ENCODE results near the gene RALB.

The RALB gene, protein sequence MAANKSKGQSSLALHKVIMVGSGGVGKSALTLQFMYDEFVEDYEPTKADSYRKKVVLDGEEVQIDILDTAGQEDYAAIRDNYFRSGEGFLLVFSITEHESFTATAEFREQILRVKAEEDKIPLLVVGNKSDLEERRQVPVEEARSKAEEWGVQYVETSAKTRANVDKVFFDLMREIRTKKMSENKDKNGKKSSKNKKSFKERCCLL

DNA sequence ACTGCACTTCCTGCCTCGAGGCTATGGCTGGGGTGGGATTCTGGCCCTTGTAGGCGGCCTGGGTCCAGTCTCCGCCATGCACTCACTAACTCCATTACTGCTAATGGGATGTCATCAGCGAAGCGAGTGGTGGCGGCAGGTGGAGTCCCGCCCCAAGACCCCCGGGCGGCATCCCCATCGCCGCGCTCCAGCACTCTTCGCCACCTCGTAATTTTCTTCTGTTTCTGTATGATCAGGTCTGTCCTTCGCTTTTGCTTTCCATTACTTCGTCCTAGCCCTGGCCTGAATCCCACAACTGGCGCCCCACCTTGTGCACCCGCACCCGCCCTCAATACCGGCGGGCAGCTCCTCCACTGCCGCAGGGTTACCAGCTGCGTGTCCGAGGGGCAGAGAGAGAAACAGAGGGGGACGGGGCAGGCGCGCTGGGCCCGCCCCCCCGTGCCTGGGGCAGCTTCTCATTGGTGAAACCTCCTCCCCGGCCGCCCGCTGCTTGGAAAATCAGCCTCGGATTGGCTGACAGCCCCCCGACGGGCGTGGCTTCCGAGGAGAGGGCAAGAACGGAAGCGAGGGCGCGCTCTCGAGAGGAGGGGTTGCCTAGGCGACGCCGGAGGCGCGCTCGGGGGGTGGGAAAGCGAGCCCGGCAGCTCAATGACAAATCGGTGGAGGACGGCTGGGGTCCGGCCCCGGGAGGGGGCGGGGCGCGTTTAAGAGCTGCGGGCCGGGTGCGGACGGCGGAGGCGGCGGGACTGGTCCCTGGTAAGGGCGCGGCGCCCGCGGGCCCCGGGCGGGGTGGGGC is at the start of gene RALB:
Gene RALB (plus strand): TSS at position 628 of the 796 bp plus-strand sequence. CDS start 25,813 bp downstream, outside the sequence.
- peak; percentile 90 for DNase-seq

DNA sequence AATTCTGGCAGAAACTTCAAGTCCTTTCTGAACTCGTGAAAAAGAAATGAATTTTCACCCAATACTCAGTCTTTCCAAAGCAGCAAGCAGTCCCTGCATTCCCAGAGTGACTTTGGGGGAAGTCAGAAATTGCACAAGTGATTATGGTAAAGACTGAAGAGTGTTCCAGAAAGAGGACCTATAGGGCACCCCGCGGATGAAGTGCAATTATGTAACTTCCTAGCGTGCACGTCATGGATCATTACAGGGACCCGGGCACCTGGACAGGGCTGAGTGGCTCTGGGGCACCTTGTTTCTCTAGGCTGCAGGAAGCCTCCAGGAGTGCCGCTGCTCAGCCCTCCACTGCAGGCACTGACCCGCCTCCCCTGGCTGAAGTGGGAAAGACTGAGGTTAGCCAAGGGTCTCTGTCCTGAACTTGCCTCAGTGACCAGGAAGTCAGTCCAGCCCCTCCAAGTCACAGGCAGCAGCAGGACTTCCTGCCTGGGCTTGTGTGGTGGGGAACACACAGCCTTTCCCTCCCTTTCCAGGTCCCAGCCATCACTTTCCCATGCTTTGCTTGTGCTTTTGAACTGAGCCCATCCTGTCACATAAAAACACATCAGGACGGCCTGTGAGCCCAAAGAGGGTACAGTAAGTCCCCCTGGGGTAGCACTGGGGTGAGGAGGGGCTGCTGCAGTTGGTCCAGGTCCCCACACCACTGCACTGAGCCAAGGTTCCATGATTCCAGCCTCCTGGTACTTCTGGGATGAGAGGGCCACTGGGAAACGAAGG is 49.2 kb upstream of the RALB start:
- no peak for DNase-seq

DNA sequence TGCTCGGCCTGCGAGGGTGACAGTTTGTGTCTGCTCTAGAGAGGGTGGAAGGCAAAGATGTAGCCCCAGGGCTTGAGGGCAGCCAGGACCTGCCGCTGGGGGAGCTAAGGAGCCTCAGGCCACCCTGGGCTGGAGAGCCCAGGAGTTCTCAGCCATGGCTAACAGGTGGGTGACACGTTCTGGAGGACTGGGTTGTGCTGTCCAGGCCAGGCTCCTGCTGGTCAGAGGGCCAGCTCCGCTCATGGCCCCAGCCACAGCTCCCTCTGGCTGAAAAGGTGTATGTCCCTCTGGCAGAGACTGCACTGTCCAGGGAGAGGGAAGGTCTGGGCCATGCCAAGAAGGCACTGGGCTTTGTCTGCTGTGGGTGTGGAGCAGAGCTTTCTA is 48.6 kb upstream of the RALB start:
- DNase-seq, result no peak

DNA sequence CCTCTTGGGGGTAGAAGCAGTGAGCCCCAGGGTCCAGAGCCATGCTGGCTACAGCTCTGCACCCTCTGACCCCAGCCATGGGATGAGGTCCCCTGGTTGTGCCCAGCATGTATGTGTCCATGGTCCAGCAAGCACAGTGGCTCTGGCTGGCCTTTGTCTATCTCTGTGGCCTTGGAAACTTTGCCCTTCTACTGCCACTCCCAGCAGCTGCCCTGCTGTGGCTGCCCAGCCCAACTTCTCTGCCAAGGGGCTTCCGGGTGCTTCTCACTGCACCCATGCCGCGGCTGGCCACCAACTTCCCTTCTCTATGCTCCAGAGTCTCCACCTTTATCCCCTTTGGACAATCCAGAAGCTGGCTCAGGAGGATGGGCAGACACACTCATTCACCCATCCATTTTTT is 48.2 kb upstream of the RALB start:
- DNase-seq, result no peak

DNA sequence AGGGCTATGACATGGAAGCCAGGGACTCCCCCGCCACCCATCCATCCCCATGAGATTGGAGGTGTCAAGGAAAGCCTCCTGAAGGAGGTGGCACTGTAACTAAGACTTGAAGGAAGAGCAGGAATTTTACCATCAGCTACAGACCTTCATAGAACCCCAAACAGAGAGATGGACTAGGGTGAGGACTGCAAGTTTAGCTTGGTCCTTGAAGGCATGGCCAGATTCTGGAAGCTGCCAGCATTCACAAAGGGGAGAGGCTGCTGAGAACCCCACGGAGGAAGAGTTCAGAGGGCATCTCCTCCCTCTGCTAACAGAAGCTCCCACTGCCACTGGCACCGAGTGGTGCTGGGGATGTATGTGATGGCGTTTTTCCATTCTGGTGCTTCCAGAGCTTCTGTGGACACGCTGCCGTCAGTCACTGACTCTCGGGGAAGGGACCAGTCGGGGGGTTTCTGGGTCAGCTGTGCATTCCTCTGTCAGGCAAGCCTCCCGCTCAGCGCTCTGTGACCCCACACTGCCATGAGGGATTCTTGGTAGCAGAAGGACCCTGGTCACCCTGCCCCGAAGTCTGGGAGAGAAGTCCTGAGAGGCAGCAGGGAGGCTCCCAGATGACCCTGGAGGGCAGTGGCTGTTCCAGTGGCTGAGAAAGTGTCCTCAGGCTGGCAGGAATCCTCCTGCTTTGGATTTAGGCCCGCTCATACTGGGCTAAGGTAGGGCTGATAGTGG is 47.5 kb upstream of the RALB start:
- no peak for DNase-seq

DNA sequence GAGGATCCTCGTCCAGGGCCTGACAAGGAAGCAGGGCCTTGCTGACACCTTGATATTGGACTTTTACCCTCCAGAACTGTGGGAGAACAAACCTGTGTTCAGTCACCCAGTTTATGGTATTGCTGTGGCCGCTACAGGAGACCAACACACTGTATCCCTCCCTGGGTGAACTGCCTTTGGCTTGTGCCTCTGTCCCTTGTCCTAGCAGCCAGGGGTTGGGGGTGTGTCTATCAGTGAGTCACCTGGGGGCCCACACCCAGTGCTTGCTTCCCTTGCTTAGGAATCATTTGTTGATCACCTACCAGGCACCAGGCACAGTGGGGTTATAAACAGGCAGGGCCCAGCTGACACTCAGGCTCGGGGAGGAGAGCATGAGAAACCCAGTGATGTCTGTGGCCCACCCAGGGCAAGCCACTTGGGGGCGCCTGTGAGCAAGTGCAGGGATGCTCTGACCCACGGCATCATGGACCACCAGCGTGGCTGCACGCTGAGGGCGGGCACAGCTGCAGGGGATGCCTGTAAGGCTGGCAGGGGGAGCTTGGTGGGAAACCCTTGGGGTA is 46.5 kb upstream of the RALB start:
- no peak for DNase-seq

DNA sequence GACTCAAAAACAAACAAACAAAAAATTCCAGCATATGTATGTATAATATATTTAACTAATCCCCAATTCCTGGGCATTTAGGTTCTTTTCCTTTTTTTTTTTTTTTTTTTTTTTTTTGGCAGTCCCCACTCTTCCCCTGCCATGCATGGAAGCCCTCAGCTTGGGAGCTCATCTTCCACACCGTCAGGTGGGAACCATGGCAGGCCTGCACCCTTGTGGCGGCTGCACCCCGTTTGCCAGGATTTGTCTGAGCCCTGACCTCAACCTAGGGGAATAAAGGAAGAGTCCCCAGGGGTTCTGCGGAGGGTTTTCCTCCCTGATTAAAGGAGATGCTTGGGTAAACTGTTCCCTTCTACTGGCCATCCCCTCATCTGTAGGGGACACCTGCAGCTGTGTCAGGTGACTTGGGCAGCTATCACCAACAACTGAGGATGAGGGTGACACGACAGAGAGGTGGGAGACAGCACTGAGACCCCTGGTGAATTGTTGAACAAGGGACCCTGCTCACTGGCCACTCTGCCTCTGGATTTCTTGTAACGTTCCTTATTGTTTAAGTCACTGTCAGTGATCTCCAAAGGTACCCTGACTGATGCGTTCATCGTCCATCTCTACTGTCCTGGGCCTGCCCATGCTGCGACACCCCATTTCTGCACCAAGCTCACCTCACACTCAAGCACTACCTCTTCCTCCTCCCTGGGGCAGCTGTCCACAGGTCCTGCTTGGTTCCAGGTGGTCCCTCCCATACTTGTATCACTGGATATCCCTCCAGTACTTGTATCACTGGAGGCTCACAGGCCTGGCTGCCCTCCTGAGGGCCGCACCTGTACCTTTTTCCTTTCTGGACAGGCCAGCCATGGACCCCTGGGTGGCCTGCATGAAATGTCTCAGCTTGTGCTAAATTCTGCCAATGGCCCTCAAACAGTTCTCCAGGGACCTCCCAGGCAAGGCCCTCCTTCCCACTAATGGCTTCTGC is 44.0 kb upstream of the RALB start:
- DNase-seq, result no peak

DNA sequence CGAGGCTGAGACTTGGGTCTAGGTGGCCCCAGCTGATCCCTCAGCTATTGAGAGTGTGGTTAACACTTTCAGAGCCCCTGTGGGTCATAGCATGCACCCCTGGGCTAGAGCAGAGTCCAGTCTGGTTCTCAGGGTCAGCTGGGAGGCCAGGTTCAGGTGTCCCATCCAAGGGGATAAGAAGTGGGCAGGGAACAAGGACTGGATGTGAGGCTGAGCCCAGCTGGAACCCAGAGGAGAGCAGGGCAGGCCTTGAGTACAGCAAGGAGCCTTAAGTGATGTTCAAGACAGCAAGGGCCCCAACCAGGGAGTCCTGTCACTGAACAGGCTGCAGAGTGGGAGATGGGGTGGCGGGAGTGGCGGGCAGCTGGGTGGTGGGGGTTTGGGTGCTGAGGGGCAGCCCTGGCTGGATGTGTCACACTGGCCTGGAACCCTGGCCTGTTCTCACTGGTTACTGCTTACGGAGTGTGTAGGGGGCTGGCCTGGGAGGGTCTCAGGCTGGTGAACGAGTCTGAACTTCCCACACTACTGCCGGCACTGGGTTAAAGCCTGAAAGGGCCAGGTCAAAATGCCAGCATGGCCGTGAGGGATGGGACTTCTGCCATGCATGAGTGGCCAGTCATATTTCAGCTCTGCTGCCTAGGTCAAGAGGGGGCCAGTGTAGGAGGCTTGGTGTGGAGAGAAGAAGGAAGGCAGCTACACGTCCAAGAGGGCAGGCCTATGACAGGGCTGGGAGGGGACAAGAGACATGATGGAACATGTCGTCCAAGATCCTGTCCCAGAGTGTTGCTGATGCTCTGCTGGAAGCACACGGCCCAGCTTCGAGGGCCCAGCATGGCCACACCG is 43.0 kb upstream of the RALB start:
- no peak for DNase-seq

DNA sequence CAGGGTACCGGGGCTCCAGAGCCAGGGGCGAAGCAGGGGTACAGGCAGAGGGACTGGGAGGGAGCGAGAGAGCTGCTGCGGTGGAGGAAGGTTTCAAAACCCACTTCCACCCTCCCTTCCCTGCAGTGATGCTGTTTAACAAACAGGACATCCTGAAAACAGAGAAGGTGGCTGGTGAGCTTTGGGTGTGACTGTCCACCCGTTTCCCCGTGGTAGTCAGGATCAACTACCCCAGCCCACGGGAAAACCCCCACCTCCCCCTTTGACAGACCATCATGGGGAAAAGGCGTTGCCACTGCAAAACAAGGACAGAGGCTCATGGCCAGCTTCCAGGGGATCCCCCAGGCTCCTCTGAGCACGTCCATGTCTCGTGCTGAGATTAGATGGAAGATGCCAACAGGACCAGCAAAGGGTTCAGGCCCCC is 42.4 kb upstream of the RALB start:
- DNase-seq, result no peak

DNA sequence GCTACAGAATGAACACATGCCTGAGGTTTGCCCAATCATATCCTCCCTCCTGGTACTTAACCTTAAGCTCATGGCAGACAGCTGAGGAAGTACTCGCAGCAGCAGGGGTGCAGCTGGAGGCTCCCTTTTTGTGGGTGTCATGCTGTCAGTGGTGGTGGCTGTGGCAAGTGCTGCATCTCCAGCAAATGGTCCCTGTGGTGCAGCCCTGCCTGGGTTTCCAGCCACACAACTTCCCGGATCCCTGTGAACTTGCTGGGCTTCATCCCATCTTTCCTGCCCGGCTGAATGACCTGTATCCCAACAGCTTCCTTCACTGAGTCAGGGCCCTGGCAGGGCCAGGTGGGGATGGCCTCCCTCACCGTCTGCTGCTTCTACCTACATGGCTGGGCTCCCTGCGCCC is 34.5 kb upstream of the RALB start:
- DNase-seq, result no peak

DNA sequence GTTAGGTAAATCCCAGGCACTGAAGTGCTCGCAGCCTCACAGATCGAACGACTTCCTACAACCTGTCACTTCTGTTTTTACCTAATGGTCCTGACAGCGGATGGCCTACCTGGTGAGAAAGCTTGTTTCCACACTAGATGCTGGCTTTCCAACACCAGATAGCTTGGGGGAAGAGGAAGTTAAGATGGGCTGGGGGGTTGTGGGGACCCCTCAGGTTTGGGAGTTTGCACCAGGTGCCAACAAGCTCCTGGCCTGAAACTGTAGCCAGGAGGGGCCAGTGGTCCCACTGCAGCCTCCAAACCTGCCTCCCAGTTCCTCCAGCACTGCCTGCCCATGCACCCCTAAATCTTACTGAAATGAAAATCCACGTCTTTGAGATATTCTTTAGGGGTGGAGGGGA is 33.4 kb upstream of the RALB start:
- no peak for DNase-seq

DNA sequence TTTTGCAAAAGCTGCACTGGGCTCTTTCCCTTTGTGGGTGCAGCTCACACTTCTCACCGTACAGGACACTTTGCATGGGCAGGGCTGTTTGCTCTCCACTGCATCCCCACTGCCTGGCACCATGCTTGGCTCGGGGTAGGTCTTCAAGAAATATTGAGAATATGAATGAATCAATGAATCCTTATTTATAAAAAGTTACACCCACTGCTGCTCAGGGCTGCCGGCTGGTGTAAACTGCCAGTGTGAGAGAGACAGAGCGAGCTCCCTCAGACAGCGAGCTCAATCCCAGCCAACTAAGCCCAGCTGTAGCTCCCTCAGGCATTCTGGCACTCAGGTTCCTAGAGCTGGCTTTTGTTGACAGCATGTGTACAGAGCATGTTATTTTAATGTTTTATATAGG is 32.9 kb upstream of the RALB start:
- DNase-seq, result no peak

DNA sequence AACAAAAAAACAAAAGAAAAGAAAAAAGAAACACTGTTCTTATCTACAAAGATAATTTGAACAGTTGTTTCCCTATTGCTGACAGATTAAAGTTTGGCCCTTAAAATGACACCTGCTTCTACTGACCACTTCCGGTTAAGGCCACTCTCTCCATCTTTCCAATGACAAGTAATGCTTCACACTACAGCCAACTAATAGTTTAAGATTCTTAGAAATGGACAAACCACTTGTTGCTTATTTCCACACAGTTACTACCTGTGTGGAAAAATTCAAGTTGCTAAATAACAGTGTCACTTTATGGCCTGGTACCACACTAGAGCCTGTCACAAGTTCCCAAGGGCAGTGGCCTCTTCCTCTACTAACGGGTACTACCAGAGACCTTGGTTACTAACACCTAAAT is 31.9 kb upstream of the RALB start:
- DNase-seq, result no peak

DNA sequence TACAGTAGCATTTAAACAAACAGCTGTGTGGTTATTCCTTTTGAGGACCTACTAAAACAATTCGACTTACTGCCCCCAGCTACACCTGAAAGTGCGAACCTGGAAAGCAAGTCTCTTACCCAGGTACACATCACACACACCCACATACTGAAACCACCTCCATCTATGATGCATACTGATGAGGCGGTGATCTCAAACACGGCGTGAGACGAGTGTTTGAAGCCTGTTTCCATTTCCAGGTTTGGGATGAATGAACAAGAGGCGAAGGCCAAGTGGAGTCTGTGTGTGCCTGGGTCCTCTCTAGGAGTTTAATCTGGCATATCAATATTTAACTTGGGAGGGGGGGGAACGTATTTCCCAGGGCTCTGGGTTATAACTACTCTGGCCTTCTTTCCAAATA is 31.0 kb upstream of the RALB start:
- DNase-seq, result no peak

DNA sequence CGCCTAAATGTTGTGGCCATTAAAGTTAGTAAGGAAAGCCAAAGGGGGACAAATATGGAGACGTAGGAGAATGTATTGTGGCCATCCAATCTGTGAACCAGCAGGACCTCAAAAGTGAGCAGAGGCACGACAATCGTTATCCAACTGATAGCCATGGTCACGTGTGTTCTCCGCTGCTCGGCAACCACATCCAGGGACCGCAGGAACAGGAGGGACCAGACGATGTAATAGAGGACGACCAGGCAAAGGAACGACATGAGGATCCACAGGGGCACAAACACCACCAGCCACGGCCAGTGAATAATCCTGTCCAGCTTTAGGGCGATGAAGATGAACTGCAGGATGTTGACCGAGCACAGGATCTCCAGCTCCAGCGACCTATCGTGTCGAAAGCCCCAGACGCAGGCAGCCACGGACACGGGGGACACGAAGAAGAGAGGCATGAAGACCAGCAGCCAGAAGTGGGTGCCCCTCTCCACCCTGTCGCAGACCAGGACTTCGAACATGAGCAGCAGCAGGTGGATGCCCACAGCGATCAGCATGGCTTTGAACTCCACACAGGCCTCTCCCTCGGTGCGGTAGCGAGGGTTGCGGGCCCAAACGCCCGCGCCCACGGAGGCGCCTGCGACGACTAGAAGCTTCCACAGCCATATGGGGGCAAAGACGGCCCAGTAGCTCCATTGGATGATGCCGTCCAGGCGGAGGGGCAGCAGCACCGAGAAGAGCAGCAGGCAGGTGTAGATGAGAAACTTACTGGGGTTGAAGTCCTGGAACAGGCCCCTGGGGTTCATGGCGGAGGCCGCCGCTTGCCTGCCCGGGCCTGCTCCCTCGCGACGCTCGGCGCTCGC is 30.2 kb upstream of the RALB start:
- no peak for DNase-seq

DNA sequence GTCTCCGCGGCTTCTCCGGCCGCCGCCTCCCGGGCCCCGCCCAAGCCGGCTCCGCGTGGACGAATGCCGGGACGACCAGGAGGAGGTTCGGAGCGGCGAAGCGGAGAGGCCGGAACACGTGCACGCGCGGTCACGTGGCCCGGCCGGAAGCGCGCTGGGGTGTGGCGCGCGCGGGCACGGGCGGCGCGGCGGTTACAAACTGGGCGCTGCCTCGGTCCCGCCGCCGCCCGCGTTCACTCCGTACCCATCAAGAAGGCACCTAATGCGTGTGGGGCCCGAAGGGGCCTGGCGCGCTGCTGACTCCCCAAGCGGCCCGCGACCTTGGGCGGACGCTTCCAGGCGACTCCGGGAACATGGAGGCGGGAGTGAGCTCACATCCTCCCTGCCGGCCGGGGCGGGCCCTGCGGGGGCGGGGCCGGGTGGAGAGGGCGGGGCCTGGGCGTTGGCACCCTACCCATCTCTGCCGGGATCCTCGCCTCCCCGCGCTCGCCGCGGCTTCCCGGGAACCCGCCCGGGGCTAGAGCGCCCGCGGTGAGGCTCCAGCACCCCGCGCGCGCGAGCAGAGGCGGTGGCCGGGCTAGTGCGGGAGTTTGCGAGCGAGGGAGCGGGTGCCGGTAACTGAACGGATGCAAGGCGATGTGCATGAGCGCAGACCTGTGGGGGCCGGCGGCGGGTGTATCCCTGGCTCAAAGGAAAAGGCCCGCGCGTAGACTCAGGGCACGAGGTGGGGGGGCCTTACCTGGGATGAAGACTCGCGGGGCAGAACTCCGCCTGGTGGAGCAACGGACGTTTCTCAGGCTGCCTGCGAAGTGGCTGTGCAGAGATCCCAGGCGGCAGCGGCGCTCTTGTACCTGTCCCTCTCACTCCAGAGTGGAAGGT is 29.4 kb upstream of the RALB start, which contains the start of gene TMEM185B:
Gene TMEM185B (minus strand): TSS at position 367 of the 879 bp plus-strand sequence. CDS start 424 bp downstream, outside the sequence.
- peak; percentile 64 for DNase-seq

DNA sequence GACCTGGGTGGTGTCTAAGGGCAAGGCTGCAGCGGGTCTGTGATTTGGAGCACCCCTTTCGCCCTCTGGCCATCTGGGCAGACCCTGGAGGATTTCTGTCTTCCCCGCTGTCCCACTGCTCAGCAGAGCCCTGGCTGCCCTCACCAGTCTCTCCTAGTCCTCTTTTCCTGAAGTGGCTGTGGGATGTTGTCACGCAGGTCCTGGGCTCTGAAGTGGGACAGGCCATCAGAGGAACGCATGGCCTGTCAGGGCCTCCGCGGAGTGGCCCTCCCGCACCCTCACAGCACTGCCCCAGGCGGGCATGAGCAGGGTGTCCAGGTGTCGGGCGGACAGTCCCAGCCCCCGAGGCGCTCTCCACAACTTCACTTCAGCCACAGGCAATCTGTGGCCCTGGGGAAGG is 28.4 kb upstream of the RALB start:
- DNase-seq, result no peak

DNA sequence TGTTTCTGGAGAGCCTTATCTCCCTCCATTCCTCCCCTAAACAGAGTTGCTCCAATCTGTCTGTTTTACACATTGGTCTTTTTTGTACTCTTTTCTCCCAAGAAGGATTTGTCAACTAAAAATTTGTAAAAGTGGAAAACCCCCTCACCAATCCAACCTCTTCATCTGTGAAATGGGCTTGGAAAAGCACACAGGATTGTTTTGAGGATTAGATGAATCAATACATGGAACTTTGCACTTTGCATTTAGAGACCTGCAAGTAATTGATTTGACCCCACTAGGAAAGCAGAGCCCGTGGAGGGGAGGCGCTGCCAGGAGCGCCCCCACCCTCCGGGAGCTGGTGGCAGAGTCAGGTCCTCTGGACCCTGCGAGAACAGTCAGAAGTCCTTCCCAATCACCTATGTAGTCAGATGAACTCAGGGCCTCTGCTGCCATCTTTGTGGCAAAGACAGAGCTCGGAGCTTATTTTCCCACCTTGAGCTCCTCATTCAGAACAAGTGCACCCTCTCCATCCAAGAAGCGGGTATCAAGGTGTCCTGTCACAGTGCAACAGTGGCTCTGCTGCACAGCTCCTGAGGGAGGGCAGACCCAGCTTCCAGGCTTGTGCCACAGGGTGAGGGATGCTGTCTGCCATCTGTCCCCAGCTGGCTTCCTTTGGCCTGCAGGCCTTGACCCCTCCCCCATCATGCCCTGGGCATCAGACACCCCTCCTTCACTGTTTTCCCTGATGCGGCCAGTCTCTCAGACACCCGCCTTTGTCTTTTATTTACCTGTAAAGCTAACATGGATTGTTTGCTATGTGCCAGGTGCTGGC is 27.7 kb upstream of the RALB start:
- no peak for DNase-seq

Measured in NCI-H1694 treated with DMSO at 0.1 percent for 48 hours (cell line).